Tongue (tissue), 2 donors: ENCODE data around the gene GGTLC2. TPM values are rescaled to one million over a fixed set of nuclear protein-coding genes. Genes with fewer than 3 reads are reported as not detected.
A peak's percentile ranks its signal among the peaks of the same experiment; 100 is the strongest.
"Not testable (repeated sequence)": the region's sequence is repeated elsewhere in the genome, so short reads cannot be mapped to it uniquely, and the experiment has no call there.

Source experiments
- DNase-seq: peaks from one replicate; pipeline ENCODE4 v3.0.0-alpha.2; 2015
- total RNA-seq: library from RNA; depleted of rRNA; stranded (reverse); fragments of >200 nt; gene quantifications from one replicate; pipeline ENCODE4 v1.2.3, GENCODE V29; 2014

The GGTLC2 gene
- total RNA-seq, 1 donor from 2014 or later, result not detected

DNA sequence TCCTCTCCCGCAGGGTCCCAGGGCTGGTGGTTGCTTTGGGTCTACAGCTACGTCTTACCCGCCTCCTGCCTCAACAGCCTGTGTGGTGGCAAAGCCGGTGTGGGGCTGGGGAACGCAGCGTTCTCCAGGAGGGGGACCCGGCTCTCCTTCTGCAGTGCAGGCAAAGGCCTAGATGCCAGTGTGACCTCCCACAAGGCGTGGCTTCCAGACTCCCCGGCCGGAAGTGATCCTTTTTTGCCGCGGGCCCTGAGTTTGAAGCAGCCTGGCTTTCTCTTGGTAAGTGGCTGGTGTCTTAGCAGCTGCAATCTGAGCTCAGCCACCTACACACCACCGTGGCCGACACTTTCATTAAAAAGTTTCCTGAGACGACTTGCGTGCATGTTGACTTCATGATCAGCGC is 6.1 kb upstream of the GGTLC2 start:
- DNase-seq, result peak; percentile 7

DNA sequence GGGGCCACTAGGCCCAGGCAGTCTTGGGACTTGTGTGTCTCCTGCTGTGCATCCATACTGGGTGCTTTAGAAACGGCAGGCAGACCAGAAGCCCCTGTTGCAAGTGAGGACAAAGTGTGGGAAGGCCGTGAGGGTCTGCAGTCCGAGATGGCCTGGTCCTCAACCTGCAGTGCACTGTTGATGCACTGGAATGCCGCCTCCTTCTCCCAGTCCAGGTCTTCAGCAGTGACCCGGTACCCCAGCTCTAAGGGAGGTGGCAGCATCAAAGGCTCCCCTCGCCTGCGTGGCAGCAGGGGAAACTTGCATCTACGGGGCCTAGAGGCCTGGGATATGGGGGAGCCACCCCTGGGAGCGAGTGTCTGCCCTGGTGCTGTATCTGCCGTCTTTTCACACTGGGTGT is 2.2 kb upstream of the GGTLC2 start:
- not testable (repeated sequence) for DNase-seq

DNA sequence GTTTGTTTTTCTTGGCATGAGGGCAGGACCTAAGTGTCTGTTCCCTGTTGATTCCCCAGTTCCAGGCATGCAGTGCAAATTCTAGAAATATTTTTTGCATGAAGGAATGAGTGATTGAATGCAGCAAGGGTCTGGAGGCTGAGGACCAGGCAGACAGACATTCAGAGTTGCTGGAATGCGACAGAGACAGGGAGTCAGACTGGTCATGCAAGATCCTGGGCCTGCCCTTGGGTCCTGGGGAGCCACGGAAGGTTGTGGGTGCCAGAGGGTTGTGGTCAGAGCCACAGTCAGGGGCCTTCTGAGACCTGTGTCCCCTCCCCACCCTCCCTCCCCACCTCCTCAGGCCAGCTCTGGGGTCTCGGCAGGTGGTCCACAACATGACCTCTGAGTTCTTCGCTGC is 1.6 kb downstream of the GGTLC2 start:
- DNase-seq, result not testable (repeated sequence)

DNA sequence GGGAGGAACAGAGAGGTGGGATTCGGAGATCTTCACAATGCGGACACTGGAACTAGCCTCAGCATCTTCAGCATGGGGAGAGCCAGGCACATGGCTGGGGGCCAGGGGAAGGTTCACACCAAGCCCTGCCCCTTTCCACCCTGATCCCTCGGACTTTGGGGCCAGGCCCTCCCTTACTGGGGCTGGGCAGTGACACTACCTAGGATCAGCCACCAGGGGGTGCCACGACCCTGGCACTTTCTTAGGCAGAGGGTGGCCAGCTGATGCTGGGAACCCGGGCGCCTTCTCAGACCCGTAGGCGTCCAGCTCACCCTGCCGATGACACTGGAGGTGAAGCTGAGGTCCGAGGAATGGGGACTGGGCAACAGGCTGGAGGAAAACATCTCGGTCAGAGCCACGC is 3.5 kb downstream of the GGTLC2 start:
- not testable (repeated sequence) for DNase-seq

DNA sequence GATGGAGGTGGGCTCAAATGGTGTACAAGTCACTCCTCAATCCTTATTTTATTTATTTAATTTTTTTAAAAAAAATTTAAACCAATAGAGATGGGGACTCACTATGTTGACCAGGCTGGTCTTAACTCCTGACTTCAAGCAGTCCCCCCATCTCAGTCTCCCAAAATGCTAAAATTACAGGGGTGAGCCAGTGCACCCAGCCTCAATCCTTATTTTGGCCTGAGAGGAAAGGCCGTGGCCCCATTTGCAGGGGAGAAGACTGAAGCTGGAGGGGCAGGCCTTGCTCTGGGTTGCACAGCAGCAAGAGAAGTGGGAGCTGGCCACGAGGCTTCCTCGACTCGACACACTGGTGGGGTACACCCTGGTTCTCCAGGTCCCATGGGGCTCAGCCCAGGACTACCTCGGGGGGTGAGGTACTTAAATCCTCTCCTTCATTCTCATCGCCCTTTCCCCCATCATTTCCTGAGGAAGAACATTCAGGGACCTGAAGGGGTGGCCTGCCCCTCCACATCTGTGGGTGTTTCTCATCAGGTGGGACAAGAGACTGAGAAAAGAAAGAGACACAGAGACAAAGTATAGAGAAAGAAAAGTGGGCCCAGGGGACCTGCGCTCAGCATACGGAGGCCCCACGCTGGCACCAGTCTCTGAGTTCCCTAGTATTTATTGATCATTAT is 4.6 kb downstream of the GGTLC2 start:
- DNase-seq, result not testable (repeated sequence)

DNA sequence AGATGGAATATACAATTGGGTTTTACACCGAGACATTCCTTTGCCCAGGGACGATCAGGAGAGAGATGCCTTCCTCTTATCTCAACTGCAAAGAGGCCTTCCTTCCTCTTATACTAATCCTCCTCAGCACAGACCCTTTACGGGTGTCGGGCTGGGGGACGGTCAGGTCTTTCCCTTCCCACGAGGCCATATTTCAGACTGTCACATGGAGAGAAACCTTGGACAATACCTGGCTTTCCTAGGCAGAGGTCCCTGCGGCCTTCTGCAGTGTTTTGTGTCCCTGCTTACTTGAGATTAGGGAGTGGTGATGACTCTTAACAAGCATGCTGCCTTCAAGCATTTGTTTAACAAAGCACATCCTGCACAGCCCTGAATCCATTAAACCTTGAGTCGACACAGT is 5.3 kb downstream of the GGTLC2 start:
- DNase-seq, result not testable (repeated sequence)

DNA sequence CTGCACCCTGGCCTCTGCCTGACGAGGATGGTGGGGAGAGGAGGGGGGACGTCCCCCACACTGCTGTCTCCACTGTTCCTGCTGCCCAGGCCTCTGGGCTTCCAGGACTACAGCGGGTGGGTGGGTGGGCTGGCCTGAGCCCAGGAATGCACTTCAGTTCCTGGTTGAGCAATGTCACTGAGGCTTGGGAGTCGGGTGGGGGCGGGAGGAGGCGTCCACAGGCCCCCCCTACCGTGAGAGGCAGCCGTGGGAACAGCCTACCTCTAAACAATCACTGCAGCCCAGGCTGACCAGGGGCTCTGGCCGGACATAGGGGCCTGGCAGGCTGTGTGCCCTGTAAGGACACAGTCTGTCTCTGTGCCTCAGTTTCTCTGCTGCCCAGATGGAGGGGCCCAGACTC is 6.0 kb downstream of the GGTLC2 start:
- DNase-seq, result not testable (repeated sequence)

DNA sequence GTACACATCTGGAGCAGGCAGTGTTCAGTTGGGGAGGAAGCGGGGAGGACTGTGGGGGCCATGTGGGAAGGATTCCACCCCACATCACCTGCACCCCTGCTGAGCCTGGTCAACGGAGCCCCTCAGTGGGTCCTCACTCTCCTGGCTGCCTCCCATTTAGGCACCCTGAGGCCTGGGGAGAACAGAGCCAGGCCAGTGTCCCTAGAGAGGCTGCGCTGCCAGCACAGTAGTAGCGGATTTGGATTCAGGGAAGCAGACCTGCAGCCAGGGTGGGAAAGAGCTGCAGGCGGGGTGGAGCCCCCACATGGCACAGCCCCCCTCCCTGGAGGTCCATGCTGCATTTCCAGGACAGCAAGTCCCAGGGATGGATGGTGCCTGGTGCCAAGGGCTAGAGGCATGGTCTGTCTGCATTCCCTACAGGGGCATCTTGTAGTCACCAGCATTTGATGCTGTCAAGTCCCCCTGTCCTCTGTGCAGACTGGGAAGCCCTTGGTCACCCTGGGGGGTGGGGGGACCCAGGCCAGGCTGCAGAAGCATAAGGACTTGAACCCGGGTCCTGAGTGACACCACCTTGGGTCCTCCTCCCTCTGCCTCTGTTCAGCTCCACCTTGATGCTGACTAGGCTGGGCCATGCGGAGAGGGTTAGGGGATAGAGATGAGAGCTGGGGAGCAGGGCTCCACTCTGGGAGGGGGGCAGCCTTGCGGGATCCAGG is 6.5 kb downstream of the GGTLC2 start:
- DNase-seq, result not testable (repeated sequence)

DNA sequence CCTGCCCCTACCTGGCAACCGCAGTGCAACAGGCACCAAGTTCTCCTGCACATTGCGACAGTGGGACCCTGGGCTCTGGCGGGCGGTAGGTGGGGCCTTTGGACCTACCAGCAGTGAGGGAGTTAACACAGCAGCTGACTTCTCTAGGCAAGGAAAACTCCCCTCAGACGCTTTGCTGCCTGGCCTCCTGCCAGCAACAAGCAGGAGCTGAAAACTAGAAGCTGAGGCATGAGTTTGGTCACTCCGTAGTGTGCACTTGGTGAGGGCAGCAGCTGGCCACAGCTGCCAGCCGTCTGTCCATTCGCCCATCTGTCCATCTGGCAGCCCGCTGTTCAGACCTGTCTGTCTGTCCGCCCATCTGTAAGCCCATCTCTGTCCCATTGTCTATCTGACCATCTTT is 7.2 kb downstream of the GGTLC2 start:
- DNase-seq, result peak; percentile 84

DNA sequence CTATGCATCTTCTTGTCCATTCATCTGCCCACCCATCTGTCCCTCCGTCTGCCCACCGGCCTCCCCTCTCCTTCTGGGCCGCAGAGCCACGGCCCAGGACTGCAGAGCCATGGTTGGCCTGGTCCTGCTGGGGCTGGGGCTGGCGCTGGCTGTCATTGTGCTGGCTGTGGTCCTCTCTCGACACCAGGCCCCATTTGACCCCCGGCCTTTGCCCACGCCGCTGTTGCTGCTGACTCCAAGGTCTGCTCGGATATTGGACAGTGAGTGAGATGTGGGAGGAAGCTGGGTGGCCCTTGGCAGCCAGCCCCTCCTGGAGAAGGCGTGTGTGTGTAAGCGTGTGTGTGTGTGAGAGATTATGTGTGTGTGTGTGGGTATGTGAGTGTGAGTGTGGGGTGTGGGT is 7.7 kb downstream of the GGTLC2 start:
- peak; percentile 6 for DNase-seq

DNA sequence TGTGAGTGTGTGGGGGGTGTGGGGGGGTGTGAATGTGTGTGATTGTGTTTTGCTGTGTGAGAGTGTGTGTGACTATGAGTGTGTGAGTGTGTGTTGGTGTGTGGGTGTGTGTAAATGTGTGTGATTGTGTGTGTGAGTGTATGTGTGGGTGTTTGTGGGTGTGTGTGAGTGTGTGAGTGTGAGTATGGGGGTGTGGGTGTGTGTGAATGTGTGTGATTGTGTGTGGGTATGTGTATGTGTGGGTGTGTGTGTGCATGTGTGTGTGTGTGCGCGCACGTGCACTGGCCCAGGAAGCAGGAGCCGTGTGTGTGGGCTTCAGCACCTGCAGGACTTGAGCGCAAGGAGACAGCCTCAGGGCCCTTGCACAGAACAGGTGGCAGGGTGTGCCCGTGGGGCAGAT is 8.2 kb downstream of the GGTLC2 start:
- DNase-seq, result not testable (repeated sequence)

DNA sequence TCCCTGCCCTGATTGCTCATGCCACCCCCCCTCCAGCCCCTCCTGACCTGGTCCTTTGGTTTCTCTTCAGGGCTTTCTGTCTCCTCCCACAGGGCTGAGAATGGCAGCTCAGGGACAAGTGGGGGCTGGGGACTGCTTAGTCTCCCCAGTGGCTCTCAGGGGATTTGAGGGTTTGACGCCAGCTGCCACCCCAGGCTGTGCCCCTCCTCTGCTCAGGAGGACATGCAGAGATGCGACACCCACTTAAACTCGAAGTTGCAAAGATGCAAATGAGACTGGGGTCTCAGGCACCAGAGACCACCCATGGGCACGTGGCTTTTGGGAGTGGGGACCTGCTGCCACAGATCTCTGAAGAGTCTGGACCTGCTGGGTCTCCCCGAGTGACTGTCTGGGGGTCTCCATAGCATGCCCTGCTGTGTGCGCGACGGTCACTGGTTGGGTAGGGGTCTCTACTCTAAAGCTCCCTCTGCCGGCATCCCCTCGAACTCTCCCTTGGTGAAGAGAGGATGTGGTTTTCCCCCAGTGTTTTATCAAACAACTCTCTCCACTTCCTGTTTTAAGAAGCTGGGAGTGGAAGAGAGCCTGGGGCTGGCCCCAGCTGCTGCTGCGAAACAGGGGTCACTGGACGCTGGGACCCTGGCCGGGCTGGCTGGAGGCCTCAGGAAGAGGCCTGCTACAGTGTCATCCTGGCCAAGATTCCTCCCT is 9.4 kb downstream of the GGTLC2 start:
- DNase-seq, result not testable (repeated sequence)

DNA sequence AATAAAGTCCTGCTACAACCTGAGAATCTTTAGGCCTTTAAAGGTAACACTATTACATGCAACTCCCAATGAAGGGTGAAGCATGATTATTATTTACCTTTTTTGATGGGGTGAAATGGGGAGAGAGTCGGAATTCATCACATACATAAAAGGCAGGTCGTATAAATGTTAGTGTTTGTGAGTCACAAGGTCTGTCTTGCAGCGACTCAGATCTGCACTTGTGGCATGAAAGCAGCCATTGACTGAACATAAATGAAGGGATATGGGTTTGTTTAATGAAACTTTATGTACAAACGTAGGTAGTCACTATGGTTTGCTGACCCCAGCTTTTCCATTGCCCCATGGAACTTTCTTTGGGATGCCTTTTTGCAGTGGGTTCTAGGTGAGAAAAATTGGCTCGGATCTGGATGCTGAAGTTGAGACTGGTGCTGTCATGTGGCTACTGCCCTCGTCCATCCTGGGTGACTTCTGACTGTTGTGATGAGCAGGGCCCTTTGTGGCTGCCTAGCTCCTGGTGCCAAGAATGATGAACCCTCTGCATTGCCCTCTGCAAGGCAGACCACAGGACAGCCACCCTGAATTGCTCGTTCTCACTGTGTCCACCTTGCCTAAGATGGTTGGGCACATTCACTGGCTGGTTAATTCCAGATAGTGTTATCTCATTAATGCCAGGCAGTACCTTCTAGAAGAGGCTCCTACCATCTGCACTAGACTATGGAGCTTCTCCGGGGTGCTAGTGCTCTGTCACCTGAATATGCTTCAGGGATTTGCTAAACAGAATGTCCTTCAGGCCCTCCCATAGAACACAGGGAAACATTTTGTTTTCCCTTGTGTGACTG is 11.3 kb downstream of the GGTLC2 start:
- DNase-seq, result no peak

DNA sequence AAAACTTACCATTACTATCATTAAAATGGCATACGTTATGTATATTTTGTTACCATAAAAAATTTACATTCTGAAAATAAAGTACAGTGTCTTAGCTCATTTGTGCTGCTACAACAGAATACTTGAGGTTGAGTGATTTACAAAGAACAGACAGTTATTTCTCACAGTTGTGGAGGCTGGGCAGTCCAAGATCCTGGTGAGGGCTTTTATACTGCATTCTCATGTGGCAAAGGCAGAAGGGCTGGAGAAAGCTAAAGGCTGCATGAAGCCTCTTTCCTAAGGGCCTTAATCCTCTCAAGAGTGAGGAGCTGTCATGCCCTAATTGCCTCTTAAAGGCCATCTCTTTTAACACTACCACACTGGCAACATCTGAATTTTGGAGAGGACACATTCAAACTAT is 13.3 kb downstream of the GGTLC2 start:
- no peak for DNase-seq

DNA sequence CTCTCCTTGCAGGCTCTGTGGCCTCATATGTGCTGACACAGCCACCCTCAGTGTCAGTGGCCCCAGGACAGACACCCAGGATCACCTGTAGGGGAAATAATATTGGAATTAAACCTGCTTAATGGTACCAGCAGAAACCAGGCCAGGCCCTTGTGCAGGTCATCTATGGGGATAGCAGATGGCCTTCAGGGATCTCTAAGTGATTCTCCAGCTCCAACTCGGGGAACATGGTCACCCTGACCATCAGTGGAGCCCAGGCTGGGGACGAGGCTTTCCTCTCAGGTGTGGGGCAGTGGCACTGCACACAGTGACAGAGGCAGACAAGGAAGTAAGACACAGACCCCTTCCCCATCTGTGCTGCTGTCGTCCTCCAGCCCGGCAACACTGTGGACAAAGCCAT is 16.9 kb downstream of the GGTLC2 start:
- no peak for DNase-seq

DNA sequence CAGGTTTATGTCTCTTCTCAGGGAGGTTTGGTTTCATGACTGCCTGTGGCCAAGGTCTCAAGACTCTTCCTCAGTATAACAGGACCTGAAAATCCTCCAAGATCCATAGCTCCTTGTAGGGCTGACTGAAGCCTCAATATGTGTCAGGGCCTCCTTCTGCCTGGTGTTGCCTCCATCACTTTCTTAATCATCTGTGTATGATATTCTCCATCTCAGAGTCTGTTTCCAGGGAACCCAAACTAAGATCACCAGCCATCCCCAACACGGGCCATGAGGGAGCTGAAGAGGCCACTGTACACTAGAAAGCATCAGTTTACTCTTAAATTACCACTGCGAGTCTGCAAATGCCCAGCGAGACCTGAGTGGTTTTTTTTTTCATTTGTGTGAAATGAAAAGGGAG is 17.7 kb downstream of the GGTLC2 start:
- DNase-seq, result no peak

DNA sequence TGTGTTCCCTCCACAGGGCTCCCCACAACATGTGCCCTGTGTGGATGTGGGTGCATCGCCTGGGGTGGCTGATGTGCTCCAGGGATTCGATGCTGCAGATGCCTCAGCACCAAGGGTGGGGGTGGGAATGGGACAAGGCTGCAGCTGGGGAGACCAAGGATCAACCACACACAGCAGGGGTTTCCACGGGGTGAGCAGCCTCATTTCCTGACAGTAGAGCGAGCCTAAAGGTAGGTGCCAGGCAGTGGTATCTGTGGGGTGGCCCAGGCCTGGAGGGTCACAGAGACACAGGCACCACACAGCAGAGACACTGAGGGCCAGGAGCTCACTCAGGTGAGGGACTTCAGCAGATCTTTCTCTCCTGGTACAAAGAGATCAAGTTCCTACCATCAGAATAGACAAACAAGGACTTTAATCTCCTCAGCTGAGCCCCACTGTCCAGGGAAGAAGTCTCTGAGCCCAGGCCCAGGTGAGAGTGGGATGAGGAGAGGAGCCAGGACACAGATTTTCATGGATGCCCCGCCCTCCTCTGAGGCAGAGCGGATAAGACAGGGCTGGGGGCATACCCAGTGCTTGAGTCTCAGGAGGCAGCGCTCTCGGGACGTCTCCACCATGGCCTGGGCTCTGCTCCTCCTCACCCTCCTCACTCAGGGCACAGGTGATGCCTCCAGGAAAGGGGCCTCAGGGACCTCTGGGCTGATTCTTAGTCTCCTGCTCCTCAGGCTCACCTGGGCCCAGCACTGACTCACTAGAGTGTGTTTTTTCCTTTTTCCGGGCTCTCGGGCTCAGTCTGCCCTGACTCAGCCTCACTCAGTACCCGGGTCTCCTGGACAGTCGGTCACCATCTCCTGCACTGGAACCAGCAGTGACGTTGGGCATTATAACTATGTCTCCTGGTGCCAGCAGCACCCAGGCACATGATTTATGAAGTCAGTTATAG is 19.7 kb downstream of the GGTLC2 start:
- no peak for DNase-seq

DNA sequence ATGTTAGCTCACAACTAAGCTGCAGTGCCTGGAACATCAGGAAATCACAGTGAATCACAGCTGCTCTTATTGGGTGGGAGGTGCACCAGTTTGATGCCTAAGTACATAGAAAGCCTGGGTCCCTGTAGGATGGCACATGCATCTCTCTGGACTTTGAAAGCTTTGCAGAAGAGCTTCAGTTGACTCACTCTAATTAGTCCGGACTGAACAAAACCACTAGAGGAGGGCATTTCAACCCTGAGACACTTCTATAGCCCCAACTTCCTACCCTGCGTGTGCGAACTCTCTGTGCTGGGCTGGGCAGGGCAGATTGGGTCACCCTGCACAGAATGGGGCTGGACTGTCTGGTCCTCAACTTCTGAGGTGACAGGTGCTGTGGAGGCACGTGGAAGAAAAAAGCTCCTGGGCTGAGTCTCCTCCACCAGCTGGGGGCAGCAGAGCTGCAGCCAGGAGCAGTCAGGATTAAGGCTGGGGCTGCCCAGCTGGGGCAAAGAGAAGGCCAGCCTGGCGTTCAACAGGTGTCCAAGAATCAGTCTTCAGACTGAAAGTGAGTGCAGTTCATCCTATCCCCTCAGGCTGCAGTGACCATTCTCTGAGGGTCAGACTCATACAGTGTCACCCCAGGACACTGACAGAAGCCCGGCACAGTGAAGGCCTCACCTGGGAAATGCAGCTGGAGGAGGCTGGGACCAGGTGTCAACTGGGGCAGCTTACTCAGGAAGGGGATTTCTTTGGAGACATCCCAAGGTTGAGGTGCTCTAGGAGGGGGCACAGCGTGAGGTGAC is 22.1 kb downstream of the GGTLC2 start:
- peak; percentile 50 for DNase-seq

DNA sequence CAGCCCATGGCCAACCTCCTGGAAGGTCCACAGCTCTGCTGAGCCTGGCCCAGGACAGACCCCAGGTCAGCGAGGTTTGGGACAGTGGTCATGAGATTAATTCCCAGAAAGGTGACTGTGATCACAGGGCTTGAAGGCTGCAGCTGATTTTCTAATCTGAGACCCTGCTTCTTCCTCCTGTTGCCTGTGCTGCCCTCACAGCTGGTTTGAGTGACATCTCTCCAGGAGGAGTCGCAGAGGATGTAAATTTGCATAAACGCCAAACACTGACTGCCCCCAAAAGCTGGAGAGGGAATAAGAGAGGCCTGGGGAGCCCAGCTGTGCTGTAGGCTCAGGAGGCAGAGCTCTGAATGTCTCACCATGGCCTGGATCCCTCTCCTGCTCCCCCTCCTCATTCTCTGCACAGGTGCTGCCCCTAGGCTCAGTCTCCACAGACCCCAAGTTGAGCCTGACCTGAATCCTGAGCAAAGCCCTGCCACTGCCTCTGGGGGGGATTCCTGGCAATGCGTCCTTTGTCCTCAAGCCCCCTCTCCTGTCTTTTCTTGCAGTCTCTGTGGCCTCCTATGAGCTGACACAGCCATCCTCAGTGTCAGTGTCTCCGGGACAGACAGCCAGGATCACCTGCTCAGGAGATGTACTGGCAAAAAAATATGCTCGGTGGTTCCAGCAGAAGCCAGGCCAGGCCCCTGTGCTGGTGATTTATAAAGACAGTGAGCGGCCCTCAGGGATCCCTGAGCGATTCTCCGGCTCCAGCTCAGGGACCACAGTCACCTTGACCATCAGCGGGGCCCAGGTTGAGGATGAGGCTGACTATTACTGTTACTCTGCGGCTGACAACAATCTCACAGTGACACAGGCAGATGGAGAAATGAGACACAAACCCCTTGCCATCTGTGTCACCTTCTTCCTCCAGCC is 23.8 kb downstream of the GGTLC2 start:
- DNase-seq, result no peak
